Fibroblast of lung (primary cell): ENCODE data around the gene CCDC85C.

Experiments
- EZH2 ChIP-seq: IDR thresholded peaks from 2 replicates; pipeline ENCODE4 v1.5.1; 2012; ENCODE audit warnings: low read length, control low read depth, mild to moderate bottlenecking; ENCODE audit errors: missing control alignments
- TF ChIP-seq, protein P1 (sequence below), 2 donors: IDR thresholded peaks in 1 of 2; conservative IDR thresholded peaks in 1 of 2; 1 replicate in 1 of 2; 2 replicates in 1 of 2; pipeline ENCODE4 v1.5.1; 2011 to 2012; ENCODE audit warnings: low read length in 2 of 2, control low read depth in 1 of 2, inconsistent platforms in 1 of 2, low read depth in 1 of 2, mild to moderate bottlenecking in 1 of 2

DNA sequence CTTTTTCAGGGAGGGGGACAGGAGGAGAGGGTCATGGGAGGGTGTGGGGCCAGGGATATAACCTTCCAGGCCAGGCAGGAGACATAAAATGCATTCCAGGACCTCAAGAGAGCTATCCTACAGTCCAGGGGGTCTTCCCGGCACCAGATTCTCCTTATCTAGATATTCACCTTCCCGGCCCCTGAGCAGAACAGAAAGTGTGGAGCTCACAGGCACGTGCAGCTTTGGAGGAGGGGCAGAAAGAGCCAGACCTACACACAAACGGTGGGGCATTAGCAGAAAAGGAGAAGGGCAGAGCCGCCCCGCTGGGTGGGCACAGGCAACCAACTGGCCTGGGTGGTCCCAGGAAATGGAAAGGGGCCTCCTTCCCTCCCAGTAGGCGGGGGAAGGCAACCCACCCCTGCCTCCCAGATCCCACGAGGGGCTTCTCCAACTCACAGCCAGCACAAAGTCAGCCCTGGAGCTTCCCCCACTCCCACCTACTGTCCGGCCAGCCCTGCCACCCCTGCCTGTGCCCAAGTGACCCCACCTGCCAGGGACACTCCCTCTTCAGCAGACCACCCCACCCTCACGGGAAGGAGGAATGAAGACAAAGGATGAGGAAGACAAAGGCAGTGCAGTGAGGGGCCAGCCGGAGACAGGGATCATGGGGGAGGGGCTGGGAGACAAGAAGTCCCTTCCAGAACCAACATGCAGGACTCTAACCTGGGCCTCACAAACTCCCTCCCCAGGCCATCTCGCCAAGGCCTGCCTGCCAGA, 33.3 kb downstream of the CCDC85C start:
- TF ChIP-seq, protein P1, sequence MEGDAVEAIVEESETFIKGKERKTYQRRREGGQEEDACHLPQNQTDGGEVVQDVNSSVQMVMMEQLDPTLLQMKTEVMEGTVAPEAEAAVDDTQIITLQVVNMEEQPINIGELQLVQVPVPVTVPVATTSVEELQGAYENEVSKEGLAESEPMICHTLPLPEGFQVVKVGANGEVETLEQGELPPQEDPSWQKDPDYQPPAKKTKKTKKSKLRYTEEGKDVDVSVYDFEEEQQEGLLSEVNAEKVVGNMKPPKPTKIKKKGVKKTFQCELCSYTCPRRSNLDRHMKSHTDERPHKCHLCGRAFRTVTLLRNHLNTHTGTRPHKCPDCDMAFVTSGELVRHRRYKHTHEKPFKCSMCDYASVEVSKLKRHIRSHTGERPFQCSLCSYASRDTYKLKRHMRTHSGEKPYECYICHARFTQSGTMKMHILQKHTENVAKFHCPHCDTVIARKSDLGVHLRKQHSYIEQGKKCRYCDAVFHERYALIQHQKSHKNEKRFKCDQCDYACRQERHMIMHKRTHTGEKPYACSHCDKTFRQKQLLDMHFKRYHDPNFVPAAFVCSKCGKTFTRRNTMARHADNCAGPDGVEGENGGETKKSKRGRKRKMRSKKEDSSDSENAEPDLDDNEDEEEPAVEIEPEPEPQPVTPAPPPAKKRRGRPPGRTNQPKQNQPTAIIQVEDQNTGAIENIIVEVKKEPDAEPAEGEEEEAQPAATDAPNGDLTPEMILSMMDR (conservative IDR thresholded peaks at IDR 0.05 in 1 of 2, IDR thresholded peaks at IDR 0.05 in 1 of 2; ENCODE audit: low read depth in 1 of 2, low read length in 2 of 2), result no peak
- no peak for TF ChIP-seq EZH2
